Trophoblast cell (in vitro differentiated cells and primary cell): ENCODE results near the gene PLCG2.

ENCODE experiments used
- DNase-seq, 2 donors: peaks; one replicate each; pipeline ENCODE4 v3.0.0-alpha.2; 2016
- H2AFZ ChIP-seq: 2 replicates; pipeline ENCODE4 v1.6.1; 2013; ENCODE audit warnings: low read length, moderate library complexity, mild to moderate bottlenecking; ENCODE audit not compliant: insufficient read depth, poor library complexity
- H2AK5ac ChIP-seq: 2 replicates; pipeline ENCODE4 v1.6.1; 2013; ENCODE audit warnings: mild to moderate bottlenecking, low read length
- H2BK120ac ChIP-seq: 2 replicates; pipeline ENCODE4 v1.6.1; 2013; ENCODE audit warnings: low read length, mild to moderate bottlenecking, moderate library complexity; ENCODE audit not compliant: insufficient read depth, poor library complexity
- H2BK12ac ChIP-seq: 2 replicates; pipeline ENCODE4 v1.6.1; 2013; ENCODE audit warnings: mild to moderate bottlenecking, low read length, moderate library complexity
- H2BK5ac ChIP-seq: 2 replicates; pipeline ENCODE4 v1.6.1; 2013; ENCODE audit warnings: low read length, low read depth, moderate library complexity, mild to moderate bottlenecking; ENCODE audit not compliant: poor library complexity
- H3K14ac ChIP-seq: 2 replicates; pipeline ENCODE4 v1.6.1; 2013; ENCODE audit warnings: mild to moderate bottlenecking, low read length
- H3K18ac ChIP-seq: 2 replicates; pipeline ENCODE4 v1.6.1; 2013; ENCODE audit warnings: mild to moderate bottlenecking, low read length
- H3K23ac ChIP-seq: 2 replicates; pipeline ENCODE4 v1.6.1; 2013; ENCODE audit warnings: low read length
- H3K27ac ChIP-seq: 2 replicates; pipeline ENCODE4 v1.5.1; 2013; ENCODE audit warnings: low read depth, mild to moderate bottlenecking, inconsistent platforms, low read length, moderate library complexity
- H3K27me3 ChIP-seq: 2 replicates; pipeline ENCODE4 v1.6.1; 2013; ENCODE audit warnings: inconsistent platforms, mild to moderate bottlenecking, low read length, moderate library complexity; ENCODE audit not compliant: insufficient read depth
- H3K36me3 ChIP-seq, 2 experiments: 1 replicate in 1 of 2; 2 replicates in 1 of 2; pipeline ENCODE4 v1.6.1; 2013; ENCODE audit warnings: low read length in 2 of 2, mild to moderate bottlenecking in 2 of 2, moderate library complexity in 1 of 2; ENCODE audit not compliant: insufficient read depth in 2 of 2, control insufficient read depth in 1 of 2
- H3K4ac ChIP-seq: 2 replicates; pipeline ENCODE4 v1.6.1; 2013; ENCODE audit warnings: low read depth, mild to moderate bottlenecking, low read length, moderate library complexity
- H3K4me1 ChIP-seq, 2 experiments: 1 replicate in 1 of 2; 2 replicates in 1 of 2; pipeline ENCODE4 v1.6.1; 2013; ENCODE audit warnings: low read length in 2 of 2, mild to moderate bottlenecking in 2 of 2, moderate library complexity in 1 of 2; ENCODE audit not compliant: insufficient read depth in 2 of 2, control insufficient read depth in 1 of 2
- H3K4me2 ChIP-seq: 2 replicates; pipeline ENCODE4 v1.6.1; 2013; ENCODE audit warnings: inconsistent platforms, mild to moderate bottlenecking, low read length, moderate library complexity
- H3K4me3 ChIP-seq: 2 replicates; pipeline ENCODE4 v1.5.1; 2013; ENCODE audit warnings: mild to moderate bottlenecking, low read depth, low read length, inconsistent platforms
- H3K79me1 ChIP-seq: one replicate; pipeline ENCODE4 v1.6.1; 2013; ENCODE audit warnings: low read length
- H3K79me2 ChIP-seq: 2 replicates; pipeline ENCODE4 v1.6.1; 2013; ENCODE audit warnings: low read length, mild to moderate bottlenecking; ENCODE audit not compliant: control insufficient read depth, insufficient read depth, poor library complexity
- H3K9ac ChIP-seq: 2 replicates; pipeline ENCODE4 v1.6.1; 2013; ENCODE audit warnings: mild to moderate bottlenecking, low read length
- H3K9me3 ChIP-seq: 2 replicates; pipeline ENCODE4 v1.6.1; 2013; ENCODE audit warnings: low read depth, mild to moderate bottlenecking, control low read depth, inconsistent platforms, low read length; ENCODE audit not compliant: insufficient read depth
- H4K12ac ChIP-seq: 2 replicates; pipeline ENCODE4 v1.6.1; 2013; ENCODE audit warnings: low read depth, mild to moderate bottlenecking, low read length, moderate library complexity
- H4K8ac ChIP-seq: 2 replicates; pipeline ENCODE4 v1.6.1; 2013; ENCODE audit warnings: low read depth, mild to moderate bottlenecking, low read length, moderate library complexity
- H4K91ac ChIP-seq: one replicate; pipeline ENCODE4 v1.6.1; 2013; ENCODE audit warnings: low read depth, mild to moderate bottlenecking, low read length, moderate library complexity
- WGBS: extraction: QIAGEN DNeasy Blood & Tissue Kit; methylation state at CpG from one replicate; pipeline ENCODE4 v1.1.7; 2013; ENCODE audit warnings: missing lambda C conversion rate; ENCODE audit not compliant: insufficient read length, insufficient coverage; ENCODE audit errors: extremely low coverage; 5-methylcytosine and 5-hydroxymethylcytosine counted together

The PLCG2 gene

GRCh38 chr16:81823734-81824133 is 44.6 kb downstream of the PLCG2 start:
- no peak overlapping the region for H2AK5ac ChIP-seq
- H3K9ac ChIP-seq = no peak overlapping the region
- H4K8ac ChIP-seq = no peak overlapping the region
- no peaks in the 10 kb centered on the region for H3K79me2 ChIP-seq
- no peak overlapping the region for H3K23ac ChIP-seq
- no peak overlapping the region for H3K27ac ChIP-seq
- no peak overlapping the region for H2BK120ac ChIP-seq
- no peak overlapping the region for H3K4me2 ChIP-seq
- H3K18ac ChIP-seq = no peak overlapping the region
- H3K4ac ChIP-seq = no peak overlapping the region
- no peaks in the 10 kb centered on the region for H3K36me3 ChIP-seq
- no peak overlapping the region for H3K4me3 ChIP-seq
- H3K79me1 ChIP-seq = no peaks in the 10 kb centered on the region
- H2AFZ ChIP-seq = no peak overlapping the region
- H3K14ac ChIP-seq = no peak overlapping the region
- no peaks in the 10 kb centered on the region for H3K9me3 ChIP-seq
- no peak for DNase-seq
- no peak overlapping the region for H4K12ac ChIP-seq
- peaks cover 0 to 2% of the 10 kb centered on the region in 2 experiments for H3K4me1 ChIP-seq
- H4K91ac ChIP-seq = no peak overlapping the region
- no peak overlapping the region for H2BK12ac ChIP-seq
- no peak overlapping the region for H2BK5ac ChIP-seq
- no CpG with 5 or more reads among the region's 1 CpG for WGBS
- H3K27me3 ChIP-seq = no peaks in the 10 kb centered on the region

- WGBS = no CpG with 5 or more reads among the region's 5 CpGs
Observed at GRCh38 chr16:81826523-81826922, 47.4 kb downstream of the PLCG2 start.

GRCh38 chr16:81830845-81831540 is 51.9 kb downstream of the PLCG2 start:
- no peak overlapping the region for H4K8ac ChIP-seq
- H2BK5ac ChIP-seq = no peak overlapping the region
- no peaks in the 10 kb centered on the region for H3K9me3 ChIP-seq
- no peak overlapping the region for H2AK5ac ChIP-seq
- no peak overlapping the region for H4K91ac ChIP-seq
- H3K4me1 ChIP-seq = peaks cover 0 to 6% of the 10 kb centered on the region in 2 experiments
- H3K27ac ChIP-seq = no peak overlapping the region
- no peak overlapping the region for H3K18ac ChIP-seq
- no peak overlapping the region for H2AFZ ChIP-seq
- no peak for DNase-seq
- H3K4me2 ChIP-seq = no peak overlapping the region
- H2BK120ac ChIP-seq = no peak overlapping the region
- no peak overlapping the region for H3K4ac ChIP-seq
- no peaks in the 10 kb centered on the region for H3K27me3 ChIP-seq
- no peak overlapping the region for H3K14ac ChIP-seq
- H4K12ac ChIP-seq = no peak overlapping the region
- no peak overlapping the region for H3K23ac ChIP-seq
- no peaks in the 10 kb centered on the region for H3K36me3 ChIP-seq
- H3K9ac ChIP-seq = no peak overlapping the region
- no peak overlapping the region for H3K4me3 ChIP-seq
- no peaks in the 10 kb centered on the region for H3K79me2 ChIP-seq
- H3K79me1 ChIP-seq = no peaks in the 10 kb centered on the region
- no CpG with 5 or more reads among the region's 9 CpGs for whole genome bisulfite sequencing
- no peak overlapping the region for H2BK12ac ChIP-seq

More at GRCh38 chr16:81826523-81826922, 47.4 kb downstream of the PLCG2 start:
- H3K9ac ChIP-seq = no peak overlapping the region
- no peak overlapping the region for H4K12ac ChIP-seq
- H3K36me3 ChIP-seq = no peaks in the 10 kb centered on the region
- H3K18ac ChIP-seq = no peak overlapping the region
- H2AFZ ChIP-seq = no peak overlapping the region
- H3K4ac ChIP-seq = no peak overlapping the region
- H2AK5ac ChIP-seq = no peak overlapping the region
- H3K4me3 ChIP-seq = no peak overlapping the region
- no peaks in the 10 kb centered on the region for H3K9me3 ChIP-seq
- H3K79me1 ChIP-seq = no peaks in the 10 kb centered on the region
- no peak overlapping the region for H3K14ac ChIP-seq
- no peak overlapping the region for H3K4me2 ChIP-seq
- H4K8ac ChIP-seq = no peak overlapping the region
- peaks cover 0 to 2% of the 10 kb centered on the region in 2 experiments for H3K4me1 ChIP-seq
- no peak for DNase-seq
- no peak overlapping the region for H2BK5ac ChIP-seq
- H4K91ac ChIP-seq = no peak overlapping the region
- no peak overlapping the region for H2BK120ac ChIP-seq
- no peak overlapping the region for H3K23ac ChIP-seq
- H2BK12ac ChIP-seq = no peak overlapping the region
- no peaks in the 10 kb centered on the region for H3K79me2 ChIP-seq
- H3K27me3 ChIP-seq = no peaks in the 10 kb centered on the region
- no peak overlapping the region for H3K27ac ChIP-seq

GRCh38 chr16:81831722-81832126 is 52.6 kb downstream of the PLCG2 start:
- H4K12ac ChIP-seq = no peak overlapping the region
- no peak overlapping the region for H2BK12ac ChIP-seq
- no peak overlapping the region for H2BK5ac ChIP-seq
- no peak overlapping the region for H3K4me3 ChIP-seq
- no peaks in the 10 kb centered on the region for H3K36me3 ChIP-seq
- H3K4ac ChIP-seq = no peak overlapping the region
- no peaks in the 10 kb centered on the region for H3K9me3 ChIP-seq
- no peak overlapping the region for H4K8ac ChIP-seq
- H3K14ac ChIP-seq = no peak overlapping the region
- H4K91ac ChIP-seq = no peak overlapping the region
- no peak overlapping the region for H3K4me2 ChIP-seq
- no peak overlapping the region for H3K27ac ChIP-seq
- no peak overlapping the region for H2BK120ac ChIP-seq
- no peaks in the 10 kb centered on the region for H3K27me3 ChIP-seq
- no peak overlapping the region for H2AFZ ChIP-seq
- H2AK5ac ChIP-seq = no peak overlapping the region
- H3K9ac ChIP-seq = no peak overlapping the region
- no CpG with 5 or more reads among the region's 8 CpGs for WGBS
- no peaks in the 10 kb centered on the region for H3K79me2 ChIP-seq
- peaks cover 0 to 4% of the 10 kb centered on the region in 2 experiments for H3K4me1 ChIP-seq
- H3K23ac ChIP-seq = no peak overlapping the region
- peak in 1 of 2 donors; percentile 19 for DNase-seq
- H3K79me1 ChIP-seq = no peaks in the 10 kb centered on the region
- no peak overlapping the region for H3K18ac ChIP-seq
